Activated CD4-positive, alpha-beta T cell treated with anti-CD3 and anti-CD28 coated beads for 24 hours (primary cell): ENCODE results near the gene ID3.
"Not testable (repeated sequence)": the region's sequence is repeated elsewhere in the genome, so short reads cannot be mapped to it uniquely, and the experiment has no call there.

ENCODE experiments used
- DNase-seq, 2 donors: peaks; one replicate each; pipeline ENCODE4 v3.0.0-alpha.2; 2020; ENCODE audit warnings: low read depth in 2 of 2

ID3 gene

GRCh38 chr1:23588749-23589548 lies 29.6 kb upstream of the ID3 start:
- no peak for DNase-seq

GRCh38 chr1:23585321-23586022 lies 26.2 kb upstream of the ID3 start:
- no peak for DNase-seq

DNA sequence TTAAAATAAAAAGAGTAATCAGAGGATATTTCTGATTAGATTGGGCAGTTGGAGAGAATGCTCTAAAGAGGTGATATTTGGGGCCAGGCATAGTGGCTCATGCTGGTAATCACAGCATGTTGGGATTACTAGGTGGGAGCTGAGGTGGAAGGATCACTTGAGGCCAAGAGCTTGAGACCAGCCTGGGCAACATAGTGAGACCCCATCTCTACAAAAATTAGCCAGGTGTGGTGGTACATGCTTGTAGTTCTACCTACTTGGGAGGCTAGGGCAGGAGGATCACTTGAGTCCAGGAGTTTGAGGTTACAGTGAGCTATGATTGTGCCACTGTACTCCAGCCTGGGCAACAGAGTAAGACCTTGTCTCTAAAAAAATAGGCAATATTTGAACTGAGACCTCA lies 24.4 kb upstream of the ID3 start:
- DNase-seq, result not testable (repeated sequence)

GRCh38 chr1:23582820-23583219 lies 23.5 kb upstream of the ID3 start:
- no peak for DNase-seq

GRCh38 chr1:23581219-23581618 lies 21.9 kb upstream of the ID3 start:
- no peak for DNase-seq

DNA sequence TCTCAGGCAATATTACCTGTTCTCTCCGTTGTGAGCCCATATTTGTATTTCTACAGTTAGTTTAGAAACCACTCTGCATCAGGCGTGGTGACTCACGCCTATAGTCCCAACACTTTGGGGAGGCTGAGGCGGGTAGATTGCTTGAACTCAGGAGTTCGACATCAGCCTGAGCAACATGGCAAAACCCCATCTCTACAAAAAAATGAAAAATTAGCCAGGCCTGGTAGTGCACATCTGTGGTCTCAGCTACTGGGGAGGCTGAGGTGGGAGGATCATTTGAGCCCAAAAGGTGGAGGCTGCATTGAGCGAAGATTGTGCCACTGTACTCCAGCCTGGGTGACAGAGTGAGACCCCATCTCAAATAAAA lies 19.7 kb upstream of the ID3 start:
- DNase-seq, result no peak

- DNase-seq, result no peak
Observed at GRCh38 chr1:23578311-23578996, 19.2 kb upstream of the ID3 start.

- DNase-seq, result no peak
Observed at GRCh38 chr1:23577056-23578004, 18.0 kb upstream of the ID3 start.

GRCh38 chr1:23576338-23577055 lies 17.2 kb upstream of the ID3 start:
- no peak for DNase-seq

DNA sequence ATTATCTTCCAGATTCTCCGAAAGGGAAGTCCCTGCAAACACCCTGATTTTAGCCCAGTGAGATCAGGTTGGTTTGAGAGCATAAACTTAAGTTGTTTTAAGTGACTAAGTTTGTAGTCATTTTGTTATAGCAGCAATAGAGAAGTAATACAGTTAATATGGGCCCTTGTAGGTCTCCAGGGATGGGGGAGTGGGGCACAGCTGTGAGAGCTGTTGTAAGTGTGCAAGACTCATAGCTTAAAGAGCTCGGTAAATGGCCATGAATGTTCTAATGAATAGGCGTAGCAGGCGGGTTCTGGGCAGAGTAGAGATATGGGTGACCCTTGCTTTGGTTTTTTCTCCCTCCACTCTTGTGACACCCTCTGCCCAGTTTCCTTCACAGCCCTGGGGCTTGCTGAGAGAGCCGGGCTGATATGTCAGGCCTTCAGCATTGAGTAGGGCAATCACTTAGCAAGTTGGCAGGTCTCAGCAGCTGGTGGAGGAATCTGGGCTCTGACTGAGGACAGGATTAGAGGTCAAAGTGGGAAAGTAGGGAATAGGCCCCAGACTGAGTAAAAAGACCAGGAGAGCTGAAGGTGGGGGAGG lies 16.0 kb upstream of the ID3 start:
- no peak for DNase-seq

- DNase-seq, result no peak
Observed at GRCh38 chr1:23574265-23574754, 15.0 kb upstream of the ID3 start.

DNA sequence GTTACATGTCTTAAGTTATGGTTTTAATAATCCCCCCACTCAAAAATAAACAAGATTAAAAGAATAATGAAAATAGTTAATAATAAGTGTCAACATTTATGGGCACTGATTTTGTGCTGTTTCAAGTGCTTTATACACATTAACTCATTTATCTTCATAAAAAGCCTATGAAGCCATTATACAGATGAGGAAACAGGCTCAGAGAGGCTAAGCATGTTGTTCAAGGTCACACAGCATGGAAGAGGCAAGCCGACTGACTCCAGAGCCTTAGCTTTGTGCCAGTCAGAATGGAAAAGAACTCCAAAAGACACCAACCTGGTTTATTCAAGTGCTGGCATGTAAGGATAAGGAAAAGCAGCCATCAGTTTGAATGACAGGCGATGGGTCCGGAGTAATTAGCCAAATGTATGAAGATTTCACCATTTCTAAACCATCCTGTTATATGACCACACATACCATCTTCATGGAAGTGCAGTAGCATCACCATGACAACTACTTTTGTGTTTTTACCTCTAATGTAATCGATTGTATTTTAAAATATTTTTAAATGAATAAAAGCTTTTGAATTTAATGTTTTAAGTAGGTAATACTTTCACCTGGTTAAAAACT lies 14.4 kb upstream of the ID3 start:
- DNase-seq, result no peak

DNA sequence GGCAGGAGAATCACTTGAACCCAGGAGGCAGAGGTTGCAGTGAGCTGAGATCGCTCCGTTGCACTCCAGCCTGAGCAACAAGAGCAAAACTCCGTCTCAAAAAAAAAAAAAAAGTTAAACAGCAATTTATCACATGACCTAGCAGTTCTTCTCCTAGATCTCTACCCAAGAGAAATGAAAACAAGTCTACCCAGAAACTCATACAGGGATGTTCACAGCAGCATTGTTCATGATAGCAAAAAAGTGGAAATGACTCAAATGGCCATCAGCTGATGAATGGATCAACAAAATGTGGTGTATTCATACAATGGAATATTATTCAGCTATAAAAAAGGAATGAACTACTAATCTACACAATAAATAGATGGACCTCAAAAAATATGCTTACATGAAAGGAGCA lies 12.2 kb upstream of the ID3 start:
- no peak for DNase-seq

- DNase-seq, result no peak
Observed at GRCh38 chr1:23570001-23570691, 10.8 kb upstream of the ID3 start.

GRCh38 chr1:23568608-23569383 lies 9.5 kb upstream of the ID3 start:
- DNase-seq, result no peak

DNA sequence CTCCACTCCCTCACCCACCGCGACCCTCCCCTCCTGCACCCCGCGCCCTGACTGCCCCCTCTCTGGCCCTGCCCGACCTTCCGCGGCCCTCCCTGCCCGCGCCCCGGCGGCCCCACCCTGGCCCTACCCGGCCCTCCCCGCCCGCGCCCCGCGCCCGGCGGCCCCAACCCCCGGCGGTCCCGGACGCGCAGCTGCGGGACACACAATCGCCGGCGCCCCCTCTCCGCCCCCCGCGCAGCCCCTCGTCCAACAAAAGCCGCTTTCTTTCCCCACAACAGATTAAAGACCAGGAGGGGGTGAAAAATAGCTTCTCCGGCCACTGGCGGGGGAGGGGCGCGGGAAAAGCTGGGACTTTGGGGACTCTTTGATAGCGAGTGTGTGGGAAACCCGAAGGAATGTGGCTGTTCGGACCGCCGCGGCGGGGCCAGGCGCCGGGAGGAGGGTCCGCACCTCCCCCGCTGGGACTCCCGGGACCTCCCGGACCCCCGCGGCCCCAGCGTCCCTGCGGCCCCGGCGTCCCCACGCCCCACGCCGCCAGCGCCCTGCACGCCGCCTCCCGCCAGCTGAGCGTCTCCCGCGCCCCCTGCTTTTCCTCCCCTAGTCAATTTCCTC lies 8.8 kb upstream of the ID3 start:
- no peak for DNase-seq

- DNase-seq, result no peak
Observed at GRCh38 chr1:23567629-23567995, 8.3 kb upstream of the ID3 start.

DNA sequence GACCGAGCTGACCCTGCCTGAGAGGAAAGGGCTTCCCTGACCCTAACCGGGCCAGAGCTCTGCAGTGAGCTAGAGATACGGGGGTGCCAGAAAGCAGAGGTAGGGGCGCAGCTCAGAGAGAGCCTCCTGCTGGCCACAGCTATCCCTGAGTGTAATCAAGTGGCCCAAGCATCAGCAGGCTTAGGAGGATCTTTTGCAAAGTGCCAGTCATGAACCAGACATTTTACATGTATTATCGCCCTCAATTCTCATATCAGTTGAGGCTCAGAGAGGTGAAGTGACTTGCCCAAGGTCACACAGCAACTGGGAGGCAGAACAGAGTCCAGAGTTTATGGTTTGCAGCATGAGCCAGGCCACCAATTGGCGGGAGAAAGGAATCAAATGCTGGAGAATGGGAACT lies 7.0 kb upstream of the ID3 start:
- no peak for DNase-seq
